Right atrium auricular region (tissue), 2 donors: ENCODE data around the gene TYMP. TPM values are rescaled to one million over a fixed set of nuclear protein-coding genes. Genes with fewer than 3 reads are reported as not detected.
A peak's percentile ranks its signal among the peaks of the same experiment; 100 is the strongest.

Experiments used
- DNase-seq: peaks from one replicate; pipeline ENCODE4 v3.0.0-alpha.2; 2019; ENCODE audit warnings: low spot score
- H3K27ac ChIP-seq, 2 donors: fragments of 200-600 bp; sonication (generic); 1 replicate in 1 of 2; 2 replicates in 1 of 2; pipeline ENCODE4 v1.5.1; 2016 to 2019
- H3K27me3 ChIP-seq, 2 donors: fragments of 200-600 bp; sonication (generic); one replicate each; pipeline versions ENCODE4 v1.5.1 to v1.6.0; 2017 to 2019
- H3K36me3 ChIP-seq: fragments of 200-600 bp; sonication (generic); one replicate; pipeline ENCODE4 v1.5.1; 2016
- H3K4me1 ChIP-seq, 2 donors: fragments of 200-600 bp; sonication (generic); one replicate each; pipeline versions ENCODE4 v1.5.1 to v1.6.0; 2017 to 2019
- H3K4me3 ChIP-seq, 2 donors: fragments of 200-600 bp; sonication (generic); 1 replicate in 1 of 2; 2 replicates in 1 of 2; pipeline ENCODE4 v1.5.1; 2017 to 2019; ENCODE audit warnings: mild to moderate bottlenecking in 1 of 2, moderate library complexity in 1 of 2
- H3K9me3 ChIP-seq, 2 donors: fragments of 200-600 bp; sonication (generic); one replicate each; pipeline ENCODE4 v1.5.1; 2019
- CTCF ChIP-seq, 2 donors: fragments of 200-600 bp; sonication (generic); IDR thresholded peaks; one replicate each; pipeline ENCODE4 v1.5.1; 2019; ENCODE audit warnings: antibody characterized with exemption in 2 of 2
- total RNA-seq, 2 donors: library from RNA; depleted of rRNA; stranded (reverse); fragments of >200 nt; gene quantifications; one replicate each; pipeline ENCODE4 v1.1.0, GENCODE V29; 2016

TYMP gene
- total RNA-seq, 2 donors from 2014 or later: 9.1 to 35.8 TPM

GRCh38 chr22:50525104-50525857, 4.5 kb downstream of the TYMP start, which contains the start of gene SCO2:
Gene SCO2, minus strand, starts transcription at chr22:50525598. Its CDS starts 1,187 bp downstream, at chr22:50524411.
- Histone ChIP-seq H3K4me3 (peak within 1 kb of the TSS; percentile 64 to 85), H3K9me3 (no peaks in the 10 kb centered on the region), H3K36me3 (peaks cover 34% of the 10 kb centered on the region), H3K27me3 (no peaks in the 10 kb centered on the region), H3K4me1 (peaks cover 0 to 43% of the 10 kb centered on the region in 2 donors), H3K27ac (peak within 1 kb of the TSS; percentile 86 to 89)
- peak in 1 of 2 donors; percentile 15 for TF ChIP-seq CTCF (IDR thresholded peaks at IDR 0.05)
- peak; percentile 96 for DNase-seq

- Histone ChIP-seq H3K9me3 (no peaks in the 10 kb centered on the region), H3K36me3 (peaks cover 40% of the 10 kb centered on the region), H3K27me3 (no peaks in the 10 kb centered on the region), H3K27ac (peak overlapping the region; percentile 86 to 89), H3K4me3 (peak overlapping the region; percentile 64 to 85), H3K4me1 (peaks cover 0 to 38% of the 10 kb centered on the region in 2 donors)
- DNase-seq: no peak
- TF ChIP-seq CTCF (IDR thresholded peaks at IDR 0.05): no peak
Measured at GRCh38 chr22:50524676-50525103, 5.1 kb downstream of the TYMP start.

GRCh38 chr22:50523806-50524675, 5.8 kb downstream of the TYMP start:
- H3K4me3 ChIP-seq: peak overlapping the region; percentile 64 to 85
- no peak for TF ChIP-seq CTCF (IDR thresholded peaks at IDR 0.05)
- H3K27me3 ChIP-seq: no peaks in the 10 kb centered on the region
- DNase-seq: no peak
- peaks cover 46% of the 10 kb centered on the region for H3K36me3 ChIP-seq
- H3K27ac ChIP-seq: no peak overlapping the region
- no peaks in the 10 kb centered on the region for H3K9me3 ChIP-seq
- peaks cover 0 to 31% of the 10 kb centered on the region in 2 donors for H3K4me1 ChIP-seq

- Histone ChIP-seq H3K4me1 (peaks cover 0 to 28% of the 10 kb centered on the region in 2 donors), H3K9me3 (no peaks in the 10 kb centered on the region), H3K4me3 (no peak overlapping the region), H3K27ac (no peak overlapping the region), H3K36me3 (peaks cover 52% of the 10 kb centered on the region), H3K27me3 (no peaks in the 10 kb centered on the region)
- TF ChIP-seq CTCF (IDR thresholded peaks at IDR 0.05): no peak
- no peak for DNase-seq
Measured at GRCh38 chr22:50523458-50523805, 6.4 kb downstream of the TYMP start.

GRCh38 chr22:50522806-50523438, 6.9 kb downstream of the TYMP start:
- TF ChIP-seq CTCF (IDR thresholded peaks at IDR 0.05): no peak
- H3K9me3 ChIP-seq: no peaks in the 10 kb centered on the region
- no peak for DNase-seq
- H3K4me1 ChIP-seq: peaks cover 0 to 28% of the 10 kb centered on the region in 2 donors
- H3K36me3 ChIP-seq: peaks cover 57% of the 10 kb centered on the region
- no peaks in the 10 kb centered on the region for H3K27me3 ChIP-seq
- H3K4me3 ChIP-seq: no peak overlapping the region
- H3K27ac ChIP-seq: no peak overlapping the region
